Right lobe of liver (tissue), 6 donors: Measurements from ENCODE around the gene DDX42. TPM values are rescaled to one million over a fixed set of nuclear protein-coding genes. Genes with fewer than 3 reads are reported as not detected.
A peak's percentile ranks its signal among the peaks of the same experiment; 100 is the strongest.

Experiments
- ATAC-seq, 4 donors: fragments of 200-7000 bp; cut with Tn5 transposase; one replicate each; pipeline ENCODE4 v1.9.1; 2020; ENCODE audit warnings: mild to moderate bottlenecking in 4 of 4, moderate library complexity in 4 of 4
- DNase-seq, 3 donors: peaks; one replicate each; pipeline ENCODE4 v3.0.0-alpha.2; 2020
- H3K27ac ChIP-seq, 3 donors: fragments of 200-600 bp; one replicate each; pipeline ENCODE4 v1.8.0; 2022
- H3K27me3 ChIP-seq, 2 donors: fragments of 200-600 bp; one replicate each; pipeline ENCODE4 v1.8.0; 2022
- H3K36me3 ChIP-seq, 4 donors: fragments of 200-600 bp; sonication (generic) in 1 of 4; one replicate each; pipeline versions ENCODE4 v1.5.1 to v1.8.0; 2017 to 2022; ENCODE audit warnings: control low read depth in 1 of 4
- H3K4me1 ChIP-seq, 4 donors: fragments of 200-600 bp; sonication (generic) in 1 of 4; one replicate each; pipeline versions ENCODE4 v1.5.1 to v1.8.0; 2017 to 2022; ENCODE audit warnings: control low read depth in 1 of 4
- H3K4me3 ChIP-seq, 3 donors: fragments of 200-600 bp; one replicate each; pipeline ENCODE4 v1.8.0; 2022
- H3K9me3 ChIP-seq, 4 donors: fragments of 200-600 bp; sonication (generic) in 1 of 4; one replicate each; pipeline versions ENCODE4 v1.5.1 to v1.8.0; 2017 to 2022; ENCODE audit warnings: control low read depth in 1 of 4
- CTCF ChIP-seq, 4 donors: fragments of 200-600 bp in 3 of 4; fragments of 450-650 bp in 1 of 4; IDR thresholded peaks; one replicate each; pipeline versions ENCODE4 v1.5.1 to v1.8.0; 2016 to 2022; ENCODE audit warnings: antibody characterized with exemption in 4 of 4, mild to moderate bottlenecking in 2 of 4
- POLR2A ChIP-seq: fragments of 450-650 bp; IDR thresholded peaks from one replicate; pipeline ENCODE4 v1.6.1; 2017; ENCODE audit warnings: antibody characterized with exemption, mild to moderate bottlenecking
- WGBS: methylation state at CpG from one replicate; pipeline ENCODE4 v1.1.6; 2018; ENCODE audit warnings: low coverage, low lambda C conversion rate; ENCODE audit not compliant: insufficient coverage; ENCODE audit errors: missing lambda C conversion rate; 5-methylcytosine and 5-hydroxymethylcytosine counted together
- intact Hi-C, 2 donors: fragments of 100-400 bp; cut with DNase I; formaldehyde crosslinking; loops; one replicate each; pipeline versions ENCODE4 v1.11.2 to v1.14.1; 2022
- total RNA-seq, 6 experiments: library from RNA; depleted of rRNA in 2 of 6; stranded (reverse); fragments of >200 nt in 2 of 6; fragmentation: NEBNext Ultra II Directional in 3 of 6; extraction: Animal tissue kit (Norgen Biotek cat#: 25700) in 3 of 6; gene quantifications; one replicate each; pipeline versions ENCODE4 v1.1.0 to v1.2.4, GENCODE V29; 2016 to 2023
- donor health status: DM: no; HTN: yes; CAD: no.
- donor health status: DM: no; HTN: no; CAD: no.
- donor health status: DM: no; HTN: no; CAD: no.
- donor health status: DM: no; HTN: yes; CAD: no.
- donor health status: DM: no; HTN: yes; CAD: no.

The DDX42 gene
- total RNA-seq, 6 experiments from 2014 or later: 28.5 to 45.2 (median 36.2) TPM

GRCh38 chr17:63817736-63818385, 43.9 kb downstream of the DDX42 start:
- no peaks in the 10 kb centered on the region for H3K27me3 ChIP-seq
- intact Hi-C loops: no loop called here
- TF ChIP-seq CTCF (IDR thresholded peaks at IDR 0.05): no peak
- no peak for TF ChIP-seq POLR2A
- H3K9me3 ChIP-seq: no peaks in the 10 kb centered on the region
- ATAC-seq (no peak), DNase-seq (no peak)
- no peak overlapping the region for H3K4me3 ChIP-seq
- peaks cover 0 to 17% (median 1%) of the 10 kb centered on the region in 4 donors for H3K4me1 ChIP-seq
- peaks cover 0 to 94% (median 62%) of the 10 kb centered on the region in 4 donors for H3K36me3 ChIP-seq
- WGBS: 98% methylated on average over 25 of the region's 27 CpGs
- no peak overlapping the region for H3K27ac ChIP-seq

DNA sequence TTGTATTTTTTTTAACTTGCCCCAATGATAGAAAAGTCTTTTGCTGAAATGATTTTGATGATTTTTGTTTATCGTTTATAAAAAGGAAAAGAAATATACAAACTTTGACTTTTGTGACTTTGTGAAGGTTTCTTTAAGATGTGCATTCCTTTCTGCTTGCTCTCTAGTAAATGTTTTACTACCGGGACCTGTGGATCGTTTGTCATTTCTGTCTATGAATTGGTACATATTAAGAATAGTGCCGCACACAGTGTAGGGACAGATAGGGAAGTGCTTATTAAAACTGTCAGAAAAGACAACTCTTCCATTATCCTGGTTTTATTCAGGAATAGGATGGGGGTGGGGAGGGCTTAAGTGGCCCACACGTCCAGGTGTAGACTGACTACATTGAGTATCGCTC, 45.2 kb downstream of the DDX42 start:
- Histone ChIP-seq H3K27ac (peak overlapping the region in 2 of 3 donors; percentile 4 to 37), H3K27me3 (no peaks in the 10 kb centered on the region), H3K9me3 (no peaks in the 10 kb centered on the region), H3K4me3 (no peak overlapping the region), H3K4me1 (peaks cover 0 to 17% (median 1%) of the 10 kb centered on the region in 4 donors), H3K36me3 (peaks cover 0 to 93% (median 62%) of the 10 kb centered on the region in 4 donors)
- no peak for DNase-seq
- TF ChIP-seq POLR2A: no peak
- TF ChIP-seq CTCF (IDR thresholded peaks at IDR 0.05): no peak
- intact Hi-C loops: no loop called here
- 21% methylated on average over 6 of the region's 6 CpGs for WGBS
- peak; percentile 8 to 63 (median 53) for ATAC-seq

DNA sequence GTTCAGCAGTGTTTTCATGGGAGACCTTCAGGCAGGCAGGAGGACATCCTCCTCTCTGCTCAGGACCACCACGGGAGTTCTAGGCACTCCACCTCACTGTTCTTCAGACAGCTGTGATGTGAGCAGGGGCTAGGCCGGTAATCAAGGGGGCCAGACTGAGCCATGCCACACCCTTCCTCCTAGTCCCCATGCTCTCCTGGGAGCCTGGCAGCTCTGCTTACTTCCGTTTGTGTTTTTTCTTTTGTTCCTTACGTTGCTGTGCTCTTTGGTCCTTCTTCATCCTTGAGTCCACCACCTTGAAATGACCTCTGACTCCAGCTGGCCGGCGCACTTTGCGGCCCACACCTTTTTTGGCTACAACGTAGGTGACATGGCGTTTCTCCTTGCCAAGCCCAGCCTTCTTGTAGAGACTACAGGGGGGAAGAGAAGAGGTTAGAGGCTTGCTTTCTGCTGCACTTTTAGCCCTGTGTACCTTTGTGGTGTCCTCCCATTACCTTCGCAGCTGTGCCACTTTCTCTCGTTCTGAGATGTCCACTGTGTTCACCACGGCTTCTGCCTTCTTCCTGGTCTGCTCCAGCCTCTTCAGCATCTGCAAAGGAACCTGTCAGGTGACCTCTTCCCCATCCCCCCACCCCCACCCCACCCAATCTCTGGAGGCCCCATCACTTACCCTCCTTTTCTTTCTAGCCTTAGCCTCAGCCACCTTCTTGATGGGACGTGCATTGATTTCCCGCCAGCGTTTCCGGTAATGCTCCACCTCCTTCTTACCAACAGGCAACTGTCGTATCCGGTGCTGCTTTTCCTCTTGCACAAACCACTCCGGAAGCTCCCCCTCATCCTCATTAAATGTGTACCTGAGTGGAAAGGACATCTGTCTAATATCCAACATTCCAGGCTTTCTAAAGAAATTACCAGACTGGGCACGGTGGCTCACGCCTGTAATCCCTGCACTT, 45.9 kb downstream of the DDX42 start:
- peak; percentile 17 to 62 (median 20) for ATAC-seq
- WGBS: 54% methylated on average over 19 of the region's 21 CpGs
- intact Hi-C loops: no loop called here

More for the DNA sequence above, 45.9 kb downstream of the DDX42 start:
- TF ChIP-seq POLR2A (no peak), CTCF (IDR thresholded peaks at IDR 0.05) (no peak)
- no peaks in the 10 kb centered on the region for H3K9me3 ChIP-seq
- no peaks in the 10 kb centered on the region for H3K27me3 ChIP-seq
- no peak overlapping the region for H3K4me3 ChIP-seq
- DNase-seq: no peak
- peak overlapping the region in 2 of 3 donors; percentile 4 to 37 for H3K27ac ChIP-seq
- H3K36me3 ChIP-seq: peaks cover 0 to 93% (median 60%) of the 10 kb centered on the region in 4 donors
- H3K4me1 ChIP-seq: peaks cover 0 to 17% (median 1%) of the 10 kb centered on the region in 4 donors
